Fibroblast of the aortic adventitia (primary cell): ENCODE measurements around the gene SKIC8. TPM values are rescaled to one million over a fixed set of nuclear protein-coding genes. Genes with fewer than 3 reads are reported as not detected.

ENCODE experiments used
- DNase-seq: peaks from one replicate; pipeline ENCODE4 v3.0.0-alpha.2; 2010; ENCODE audit warnings: low read depth
- H3K4me3 ChIP-seq: 2 replicates; pipeline ENCODE4 v1.5.1; 2011; ENCODE audit warnings: low read depth, mild to moderate bottlenecking, control low read depth, low read length, moderate library complexity
- CTCF ChIP-seq: IDR thresholded peaks from 2 replicates; pipeline ENCODE4 v1.5.1; 2011; ENCODE audit warnings: mild to moderate bottlenecking, low read length, control low read depth, inconsistent platforms; ENCODE audit not compliant: insufficient read depth
- total RNA-seq: library from RNA; depleted of rRNA; stranded (reverse); fragments of >200 nt; gene quantifications from 2 replicates; pipeline ENCODE4 v1.2.3, GENCODE V29; 2012; ENCODE audit warnings: low replicate concordance

Gene SKIC8
- 56.7 and 62.1 TPM in 2 replicates for total RNA-seq

GRCh38 chr15:78299101-78299930 is at the start of gene SKIC8:
Gene SKIC8, minus strand, starts transcription at chr15:78299609. Its CDS starts 3,923 bp downstream, at chr15:78295686.
- DNase-seq: peak; percentile 90
- peak within 1 kb of the TSS; percentile 100 for H3K4me3 ChIP-seq
- peak; percentile 6 for TF ChIP-seq CTCF

GRCh38 chr15:78347586-78348543 is 48.5 kb upstream of the SKIC8 start:
- DNase-seq: no peak
- TF ChIP-seq CTCF: no peak
- no peak overlapping the region for H3K4me3 ChIP-seq

DNA sequence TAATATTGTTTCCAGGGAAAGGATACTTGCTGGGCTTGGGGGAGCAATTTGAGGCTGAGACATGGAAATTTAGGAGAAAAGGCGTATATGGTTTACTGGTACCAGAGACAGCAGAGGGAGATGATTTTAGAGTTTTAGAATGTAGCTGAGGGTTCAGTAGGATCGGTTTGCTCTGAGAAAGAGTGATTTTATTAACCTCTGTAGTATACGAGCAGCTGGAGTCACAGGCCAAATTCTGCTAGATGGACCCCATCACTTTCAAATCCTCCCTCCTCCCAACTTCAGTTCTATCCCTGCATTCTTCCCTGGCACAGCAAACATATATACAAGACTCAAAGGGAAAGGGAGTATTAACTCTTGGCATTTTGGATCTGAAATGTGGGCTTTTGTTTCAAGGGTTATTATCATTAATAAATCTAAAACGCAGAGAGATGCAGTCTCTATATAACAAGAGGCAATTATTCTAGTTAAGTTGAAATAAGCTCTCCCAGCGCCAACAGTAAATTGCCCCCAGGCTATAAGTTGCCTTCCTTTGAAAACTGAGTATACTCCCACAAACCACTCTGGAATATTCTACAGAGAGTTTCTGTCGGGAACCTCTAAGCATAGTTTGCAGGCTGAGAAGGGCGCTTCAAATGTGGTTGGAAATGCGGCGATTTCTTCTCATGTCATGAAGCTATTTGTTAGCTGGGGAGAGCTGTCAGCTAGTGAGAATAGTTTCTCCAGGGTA is 46.2 kb upstream of the SKIC8 start:
- H3K4me3 ChIP-seq: no peak overlapping the region
- TF ChIP-seq CTCF: no peak
- no peak for DNase-seq

DNA sequence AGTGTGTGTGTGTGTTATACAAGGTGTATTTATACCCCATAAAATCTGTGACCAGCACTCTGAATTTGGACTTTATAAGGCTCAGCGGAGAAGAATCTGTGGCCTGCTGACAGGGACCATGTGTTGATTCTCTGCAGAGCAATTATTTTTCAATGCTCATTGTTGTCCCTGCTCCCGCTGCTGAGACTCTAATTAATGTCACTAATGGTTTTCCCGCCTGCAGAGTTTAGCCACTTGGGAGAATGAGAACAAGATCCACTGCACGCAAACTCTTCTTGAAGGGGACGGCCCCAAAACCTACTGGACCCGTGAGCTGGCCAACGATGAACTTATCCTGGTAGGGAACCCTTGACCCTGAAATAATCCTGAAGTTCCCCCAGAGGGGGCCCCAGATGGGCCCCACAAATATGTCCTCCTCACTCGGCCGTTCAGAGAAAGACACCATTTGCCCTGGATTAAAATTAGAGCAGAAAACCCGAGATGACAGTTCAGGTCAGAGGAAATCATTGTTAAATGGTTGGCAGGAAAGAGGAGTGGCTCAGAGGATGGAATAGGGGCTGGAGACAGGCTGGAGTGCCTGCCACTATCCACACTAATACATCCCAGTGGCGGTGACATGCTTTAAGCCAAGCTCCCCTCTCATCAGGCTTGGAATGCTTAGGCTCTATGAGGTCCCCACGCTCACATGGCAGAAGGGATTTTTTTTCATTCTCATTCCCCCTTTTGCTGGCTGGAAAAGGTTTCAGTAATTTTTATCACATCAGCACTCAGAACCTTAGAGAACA is 44.1 kb upstream of the SKIC8 start:
- no peak for TF ChIP-seq CTCF
- no peak overlapping the region for H3K4me3 ChIP-seq
- no peak for DNase-seq

- no peak for DNase-seq
- TF ChIP-seq CTCF: no peak
- H3K4me3 ChIP-seq: no peak overlapping the region
Observed at GRCh38 chr15:78342021-78342420, 42.6 kb upstream of the SKIC8 start.
